SK-N-SH (cell line): ENCODE data around the gene PLEKHG5. TPM values are rescaled to one million over a fixed set of nuclear protein-coding genes. Genes with fewer than 3 reads are reported as not detected.

Source experiments
- CTCF ChIA-PET: fragments of 300-600, 350-600 bp; formaldehyde crosslinking; extraction: SDS; loops from one replicate; lab custom pipeline; 2021; lab: Yijun Ruan, JAX
- POLR2A ChIA-PET: fragments of 350-600 bp; sonication (Branson Sonifier 250); formaldehyde crosslinking; extraction: SDS; loops from one replicate; lab custom pipeline; 2020; ENCODE audit warnings: antibody characterized with exemption, inconsistent platforms; lab: Yijun Ruan, JAX
- DNase-seq: peaks from one replicate; pipeline ENCODE4 v3.0.0; 2012
- H2AFZ ChIP-seq: fragments of 200-600 bp; sonication (generic); 2 replicates; pipeline ENCODE4 v1.8.1; 2016; ENCODE audit warnings: antibody characterized with exemption, mild to moderate bottlenecking, low read depth
- H3F3A ChIP-seq: fragments of 200-600 bp; sonication (generic); replicated peaks from 2 replicates; pipeline ENCODE3; 2016; ENCODE audit warnings: antibody characterized with exemption, mild to moderate bottlenecking; ENCODE audit not compliant: insufficient read depth
- H3K27ac ChIP-seq, 2 experiments: fragments of 200-500 bp in 1 of 2; fragments of 200-600 bp in 1 of 2; sonication (Bioruptor generic) in 1 of 2; sonication (generic), shearing (Covaris generic) in 1 of 2; 2 replicates each; pipeline versions ENCODE4 v1.5.1 to v1.6.1; 2014 to 2016; ENCODE audit warnings: low read depth in 2 of 2, inconsistent platforms in 1 of 2, low read length in 1 of 2, mild to moderate bottlenecking in 1 of 2, mixed read lengths in 1 of 2
- H3K27me3 ChIP-seq: fragments of 200-600 bp; sonication (generic), shearing (Covaris generic); 2 replicates; pipeline ENCODE4 v1.6.1; 2016; ENCODE audit warnings: mixed run types; ENCODE audit not compliant: insufficient read depth
- H3K36me3 ChIP-seq, 2 experiments: fragments of 200-500 bp in 1 of 2; fragments of 200-600 bp in 1 of 2; sonication (Bioruptor generic) in 1 of 2; sonication (generic) in 1 of 2; replicated peaks in 1 of 2; 2 replicates each; pipeline versions ENCODE3 to v1.5.1; 2014 to 2016; ENCODE audit warnings: low read length in 1 of 2, mild to moderate bottlenecking in 1 of 2; ENCODE audit not compliant: insufficient read depth in 2 of 2, control insufficient read depth in 1 of 2
- H3K4me1 ChIP-seq, 2 experiments: fragments of 200-500 bp in 1 of 2; fragments of 200-600 bp in 1 of 2; sonication (Bioruptor generic) in 1 of 2; sonication (generic), shearing (Covaris generic) in 1 of 2; 2 replicates each; pipeline versions ENCODE4 v1.5.1 to v1.6.1; 2014 to 2016; ENCODE audit warnings: low read depth in 1 of 2, low read length in 1 of 2, mixed run types in 1 of 2; ENCODE audit not compliant: insufficient read depth in 2 of 2, control insufficient read depth in 1 of 2
- H3K4me2 ChIP-seq: fragments of 200-600 bp; sonication (generic), shearing (Covaris generic); 2 replicates; pipeline ENCODE4 v1.6.1; 2017; ENCODE audit warnings: mixed run types
- H3K4me3 ChIP-seq, 2 experiments: fragments of 200-500 bp in 1 of 2; fragments of 200-600 bp in 1 of 2; sonication (Bioruptor generic) in 1 of 2; sonication (generic), shearing (Covaris generic) in 1 of 2; 2 replicates each; pipeline versions ENCODE4 v1.5.1 to v1.8.1; 2014 to 2016; ENCODE audit warnings: low read depth in 2 of 2, inconsistent platforms in 1 of 2, low read length in 1 of 2, mild to moderate bottlenecking in 1 of 2, mixed read lengths in 1 of 2, moderate library complexity in 1 of 2
- H3K79me2 ChIP-seq: fragments of 200-600 bp; sonication (generic); 2 replicates; pipeline ENCODE4 v1.8.1; 2017; ENCODE audit warnings: mild to moderate bottlenecking; ENCODE audit not compliant: insufficient read depth
- H3K9ac ChIP-seq: fragments of 200-600 bp; sonication (generic); 2 replicates; pipeline ENCODE4 v1.6.1; 2017; ENCODE audit warnings: mixed run types
- H3K9me2 ChIP-seq: fragments of 200-600 bp; sonication (generic); 2 replicates; pipeline ENCODE4 v1.6.1; 2017; ENCODE audit warnings: mixed run types
- H3K9me3 ChIP-seq: fragments of 200-600 bp; sonication (generic); 2 replicates; pipeline ENCODE4 v1.6.1; 2017; ENCODE audit warnings: mixed run types, mild to moderate bottlenecking, moderate library complexity
- H4K20me1 ChIP-seq: fragments of 200-600 bp; sonication (generic); 2 replicates; pipeline ENCODE4 v1.6.1; 2017; ENCODE audit warnings: mild to moderate bottlenecking, mixed run types; ENCODE audit not compliant: insufficient read depth
- CHD2 ChIP-seq: fragments of 150-350 bp; IDR thresholded peaks from 2 replicates; pipeline ENCODE4 v1.6.1; 2018; ENCODE audit warnings: low read length; ENCODE audit not compliant: partially characterized antibody
- EZH2phosphoT487 ChIP-seq: fragments of 200-600 bp; sonication (generic); IDR thresholded peaks from 2 replicates; pipeline ENCODE4 v1.6.1; 2017; ENCODE audit warnings: low read depth, mixed run types, mild to moderate bottlenecking, antibody characterized with exemption, moderate library complexity, borderline replicate concordance
- GABPA ChIP-seq: IDR thresholded peaks from 2 replicates; pipeline ENCODE4 v1.4.0; 2012; ENCODE audit warnings: low read depth, mild to moderate bottlenecking
- JUND ChIP-seq: IDR thresholded peaks from 2 replicates; pipeline ENCODE4 v1.4.0; 2012
- MEF2A ChIP-seq: IDR thresholded peaks from 2 replicates; pipeline ENCODE4 v1.4.0; 2012; ENCODE audit warnings: low read depth, borderline replicate concordance
- NFIC ChIP-seq: IDR thresholded peaks from 2 replicates; pipeline ENCODE4 v1.4.0; 2012; ENCODE audit warnings: borderline replicate concordance
- POLR2AphosphoS5 ChIP-seq: IDR thresholded peaks from 2 replicates; pipeline ENCODE4 v1.6.1; 2012; ENCODE audit warnings: low read depth, low read length
- RXRA ChIP-seq: IDR thresholded peaks from 2 replicates; pipeline ENCODE4 v1.4.0; 2012; ENCODE audit warnings: low read depth, mild to moderate bottlenecking, borderline replicate concordance
- SIN3A ChIP-seq: IDR thresholded peaks from 2 replicates; pipeline ENCODE4 v1.6.1; 2012; ENCODE audit warnings: low read depth, mild to moderate bottlenecking, low read length, moderate library complexity, borderline replicate concordance
- TAF1 ChIP-seq: IDR thresholded peaks from 2 replicates; pipeline ENCODE4 v1.6.1; 2012; ENCODE audit warnings: low read depth, mild to moderate bottlenecking, low read length, moderate library complexity, borderline replicate concordance
- TCF12 ChIP-seq: IDR thresholded peaks from 2 replicates; pipeline ENCODE4 v1.4.0; 2012
- YY1 ChIP-seq: IDR thresholded peaks from 2 replicates; pipeline ENCODE4 v1.4.0; 2012; ENCODE audit warnings: low read depth, mild to moderate bottlenecking
- WGBS: methylation state at CpG from one replicate; pipeline ENCODE4 v1.1.6; 2017; ENCODE audit warnings: low lambda C conversion rate; 5-methylcytosine and 5-hydroxymethylcytosine counted together
- polyA plus RNA-seq, 3 experiments: library from polyadenylated mRNA; depleted of rRNA; stranded (reverse); fragments of >200 nt; gene quantifications; 2 replicates each; pipeline ENCODE4 v1.2.3, GENCODE V29; 2012
- TF ChIP-seq, protein P1 (sequence below): IDR thresholded peaks from 2 replicates; pipeline ENCODE4 v1.4.0; 2012; ENCODE audit warnings: low read depth, borderline replicate concordance
- TF ChIP-seq, protein P2 (sequence below): IDR thresholded peaks from 2 replicates; pipeline ENCODE4 v1.4.0; 2012; ENCODE audit warnings: low read depth
- TF ChIP-seq, protein P3 (sequence below): IDR thresholded peaks from 2 replicates; pipeline ENCODE4 v1.4.0; 2012; ENCODE audit warnings: low read depth, borderline replicate concordance
- TF ChIP-seq, protein P4 (sequence below): fragments of 150-350 bp; IDR thresholded peaks from 2 replicates; pipeline ENCODE4 v1.6.1; 2016; ENCODE audit warnings: mild to moderate bottlenecking, low read depth, low read length

Gene PLEKHG5
- polyA plus RNA-seq, 1 of the 3 experiments (the other 2 are of a cell fraction), result 14.9 TPM

DNA sequence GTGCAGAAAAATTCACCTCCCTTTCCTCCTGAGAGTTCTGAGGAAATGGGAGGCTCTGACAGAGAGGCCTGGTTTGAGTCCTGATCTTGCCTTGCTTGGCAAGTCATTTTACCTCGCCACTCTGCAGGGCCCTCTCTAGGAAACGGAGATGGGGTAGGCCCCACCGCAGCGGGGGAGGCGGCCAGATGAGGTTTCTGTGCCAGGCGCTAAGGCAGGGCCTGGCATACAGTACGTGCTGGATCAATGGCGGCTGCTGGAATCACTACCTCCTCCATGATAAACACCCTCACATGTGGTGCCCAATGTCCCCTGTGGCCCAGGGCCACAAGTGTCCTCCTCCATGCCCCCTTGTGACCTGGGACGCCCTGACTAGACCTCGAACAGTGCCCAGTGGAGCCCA is 499 bp upstream of the PLEKHG5 start:
- CTCF ChIA-PET, result interaction anchor here (1.0 to 16.2 kb wide), 6 partner anchors 14 to 246 kb away, joined by 3 to 439 read pairs (median 10); partner anchors contain the start of genes NOL9 and TAS1R1
- peak overlapping the region in 1 of 2 experiments; percentile 74; a peak in 2 of 4 replicates for H3K27ac ChIP-seq
- H3K27me3 ChIP-seq, result no peaks in the 10 kb centered on the region
- peaks cover 32% of the 10 kb centered on the region; the same call in 1 of the 2 replicates for H3K79me2 ChIP-seq
- no peaks in the 10 kb centered on the region for H3K9me2 ChIP-seq
- H4K20me1 ChIP-seq, result no peaks in the 10 kb centered on the region
- peak overlapping the region; percentile 100 for H3K4me2 ChIP-seq
- no peaks in the 10 kb centered on the region for H3K9me3 ChIP-seq
- H3K4me3 ChIP-seq, result no peak overlapping the region
- TF ChIP-seq, protein P1, sequence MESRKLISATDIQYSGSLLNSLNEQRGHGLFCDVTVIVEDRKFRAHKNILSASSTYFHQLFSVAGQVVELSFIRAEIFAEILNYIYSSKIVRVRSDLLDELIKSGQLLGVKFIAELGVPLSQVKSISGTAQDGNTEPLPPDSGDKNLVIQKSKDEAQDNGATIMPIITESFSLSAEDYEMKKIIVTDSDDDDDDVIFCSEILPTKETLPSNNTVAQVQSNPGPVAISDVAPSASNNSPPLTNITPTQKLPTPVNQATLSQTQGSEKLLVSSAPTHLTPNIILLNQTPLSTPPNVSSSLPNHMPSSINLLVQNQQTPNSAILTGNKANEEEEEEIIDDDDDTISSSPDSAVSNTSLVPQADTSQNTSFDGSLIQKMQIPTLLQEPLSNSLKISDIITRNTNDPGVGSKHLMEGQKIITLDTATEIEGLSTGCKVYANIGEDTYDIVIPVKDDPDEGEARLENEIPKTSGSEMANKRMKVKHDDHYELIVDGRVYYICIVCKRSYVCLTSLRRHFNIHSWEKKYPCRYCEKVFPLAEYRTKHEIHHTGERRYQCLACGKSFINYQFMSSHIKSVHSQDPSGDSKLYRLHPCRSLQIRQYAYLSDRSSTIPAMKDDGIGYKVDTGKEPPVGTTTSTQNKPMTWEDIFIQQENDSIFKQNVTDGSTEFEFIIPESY, result no peak
- TF ChIP-seq TAF1, result no peak
- TF ChIP-seq SIN3A, result no peak
- TF ChIP-seq, protein P2, sequence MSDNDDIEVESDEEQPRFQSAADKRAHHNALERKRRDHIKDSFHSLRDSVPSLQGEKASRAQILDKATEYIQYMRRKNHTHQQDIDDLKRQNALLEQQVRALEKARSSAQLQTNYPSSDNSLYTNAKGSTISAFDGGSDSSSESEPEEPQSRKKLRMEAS, result no peak
- TF ChIP-seq, protein P3, sequence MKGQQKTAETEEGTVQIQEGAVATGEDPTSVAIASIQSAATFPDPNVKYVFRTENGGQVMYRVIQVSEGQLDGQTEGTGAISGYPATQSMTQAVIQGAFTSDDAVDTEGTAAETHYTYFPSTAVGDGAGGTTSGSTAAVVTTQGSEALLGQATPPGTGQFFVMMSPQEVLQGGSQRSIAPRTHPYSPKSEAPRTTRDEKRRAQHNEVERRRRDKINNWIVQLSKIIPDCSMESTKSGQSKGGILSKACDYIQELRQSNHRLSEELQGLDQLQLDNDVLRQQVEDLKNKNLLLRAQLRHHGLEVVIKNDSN, result no peak
- TF ChIP-seq POLR2AphosphoS5, result no peak
- no peak for TF ChIP-seq JUND
- no peak for TF ChIP-seq EZH2phosphoT487
- TF ChIP-seq TCF12, result no peak
- no peak for TF ChIP-seq YY1
- TF ChIP-seq GABPA, result no peak
- no peak for TF ChIP-seq CHD2
- TF ChIP-seq NFIC, result no peak
- no peak for TF ChIP-seq RXRA
- TF ChIP-seq, protein P4, sequence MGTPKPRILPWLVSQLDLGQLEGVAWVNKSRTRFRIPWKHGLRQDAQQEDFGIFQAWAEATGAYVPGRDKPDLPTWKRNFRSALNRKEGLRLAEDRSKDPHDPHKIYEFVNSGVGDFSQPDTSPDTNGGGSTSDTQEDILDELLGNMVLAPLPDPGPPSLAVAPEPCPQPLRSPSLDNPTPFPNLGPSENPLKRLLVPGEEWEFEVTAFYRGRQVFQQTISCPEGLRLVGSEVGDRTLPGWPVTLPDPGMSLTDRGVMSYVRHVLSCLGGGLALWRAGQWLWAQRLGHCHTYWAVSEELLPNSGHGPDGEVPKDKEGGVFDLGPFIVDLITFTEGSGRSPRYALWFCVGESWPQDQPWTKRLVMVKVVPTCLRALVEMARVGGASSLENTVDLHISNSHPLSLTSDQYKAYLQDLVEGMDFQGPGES, result no peak
- no peak for TF ChIP-seq MEF2A
- H2AFZ ChIP-seq, result peak overlapping the region; percentile 48; the same call in 1 of the 2 replicates
- H3K4me1 ChIP-seq, result peaks cover 0 to 57% of the 10 kb centered on the region in 2 experiments; a peak in 2 of 4 replicates
- H3F3A ChIP-seq, result peaks cover 27% of the 10 kb centered on the region
- H3K36me3 ChIP-seq, result no peaks in the 10 kb centered on the region
- POLR2A ChIA-PET, result interaction anchor here (0.6 to 2.1 kb wide), 4 partner anchors 10 to 303 kb away, joined by 3 to 6 read pairs (median 4); no protein-coding TSS in a partner anchor
- 78% methylated on average over 5 of the region's 10 CpGs for WGBS
- DNase-seq, result no peak
- peak overlapping the region; percentile 6; the same call in 1 of the 2 replicates for H3K9ac ChIP-seq
